T-helper 9 cell (primary cell): ENCODE results near the gene EHMT1.

Source experiments
- DNase-seq: peaks from one replicate; pipeline ENCODE4 v3.0.0-alpha.2; 2020

The EHMT1 gene

GRCh38 chr9:137647096-137647714, 28.4 kb downstream of the EHMT1 start:
- no peak for DNase-seq

GRCh38 chr9:137648396-137648795, 29.6 kb downstream of the EHMT1 start:
- DNase-seq = no peak

GRCh38 chr9:137649553-137649952, 30.7 kb downstream of the EHMT1 start:
- no peak for DNase-seq

- no peak for DNase-seq
Measured at GRCh38 chr9:137650259-137650658, 31.5 kb downstream of the EHMT1 start.

GRCh38 chr9:137650779-137651178, 32.0 kb downstream of the EHMT1 start:
- no peak for DNase-seq

- no peak for DNase-seq
Measured at GRCh38 chr9:137656416-137656815, 37.6 kb downstream of the EHMT1 start.

GRCh38 chr9:137657606-137658005, 38.8 kb downstream of the EHMT1 start:
- DNase-seq = no peak

- no peak for DNase-seq
Measured at GRCh38 chr9:137658781-137659180, 40.0 kb downstream of the EHMT1 start.

- DNase-seq = no peak
Measured at GRCh38 chr9:137660144-137660543, 41.3 kb downstream of the EHMT1 start.

GRCh38 chr9:137663584-137663983, 44.8 kb downstream of the EHMT1 start:
- DNase-seq = no peak

- DNase-seq = no peak
Measured at GRCh38 chr9:137664676-137665075, 45.9 kb downstream of the EHMT1 start.

GRCh38 chr9:137665226-137665625, 46.4 kb downstream of the EHMT1 start:
- DNase-seq = no peak

GRCh38 chr9:137665697-137666512, 47.1 kb downstream of the EHMT1 start:
- no peak for DNase-seq

- no peak for DNase-seq
Measured at GRCh38 chr9:137666513-137666822, 47.7 kb downstream of the EHMT1 start.

GRCh38 chr9:137666955-137667670, 48.3 kb downstream of the EHMT1 start:
- DNase-seq = no peak

GRCh38 chr9:137668203-137668602, 49.4 kb downstream of the EHMT1 start:
- DNase-seq = no peak

GRCh38 chr9:137669261-137669672, 50.5 kb downstream of the EHMT1 start:
- DNase-seq = no peak

GRCh38 chr9:137670391-137671195, 51.8 kb downstream of the EHMT1 start:
- no peak for DNase-seq

GRCh38 chr9:137671196-137671538, 52.4 kb downstream of the EHMT1 start:
- DNase-seq = no peak

GRCh38 chr9:137671721-137672120, 52.9 kb downstream of the EHMT1 start:
- no peak for DNase-seq

GRCh38 chr9:137672907-137673791, 54.3 kb downstream of the EHMT1 start:
- DNase-seq = peak; percentile 8

GRCh38 chr9:137673886-137674285, 55.1 kb downstream of the EHMT1 start:
- DNase-seq = no peak
